ENCODE measurements around the gene INTS11. TPM values are rescaled to one million over a fixed set of nuclear protein-coding genes. Genes with fewer than 3 reads are reported as not detected.
"Not testable (repeated sequence)": the region's sequence is repeated elsewhere in the genome, so short reads cannot be mapped to it uniquely, and the experiment has no call there.

The INTS11 gene
- total RNA-seq, 1 donor from 2014 or later, result 151 TPM

GRCh38 chr1:1318777-1319645 is 5.4 kb downstream of the INTS11 start:
- no peak overlapping the region for H3K4me3 Mint-ChIP-seq
- ChIA-PET POLR2A (no interaction called here), CTCF (no interaction called here)

GRCh38 chr1:1318131-1318652 is 6.3 kb downstream of the INTS11 start:
- H3K27me3 Mint-ChIP-seq, result no peaks in the 10 kb centered on the region
- no peak overlapping the region for H3K27ac Mint-ChIP-seq
- intact Hi-C loops (cut with micrococcal nuclease), result no loop called here
- no peak overlapping the region for H3K4me3 Mint-ChIP-seq
- POLR2A ChIA-PET, result no interaction called here
- CTCF ChIA-PET, result no interaction called here
- ATAC-seq (ENCODE audit: low read depth), result no peak
- no peak for TF ChIP-seq CTCF (IDR thresholded peaks at IDR 0.05)
- peaks cover 15% of the 10 kb centered on the region for H3K4me1 Mint-ChIP-seq
- H3K36me3 Mint-ChIP-seq (ENCODE audit: low read depth), result peaks cover 45% of the 10 kb centered on the region
- H3K9me3 Mint-ChIP-seq, result no peaks in the 10 kb centered on the region
- no peak for DNase-seq

More at GRCh38 chr1:1318777-1319645, 5.4 kb downstream of the INTS11 start:
- H3K4me1 Mint-ChIP-seq, result peaks cover 20% of the 10 kb centered on the region
- DNase-seq (no peak), ATAC-seq (ENCODE audit: low read depth) (no peak)
- no peaks in the 10 kb centered on the region for H3K9me3 Mint-ChIP-seq
- peaks cover 40% of the 10 kb centered on the region for H3K36me3 Mint-ChIP-seq (ENCODE audit: low read depth)
- H3K27ac Mint-ChIP-seq, result no peak overlapping the region
- no peak for TF ChIP-seq CTCF (IDR thresholded peaks at IDR 0.05)
- intact Hi-C loops (cut with micrococcal nuclease), result no loop called here
- H3K27me3 Mint-ChIP-seq, result no peaks in the 10 kb centered on the region

- POLR2A ChIA-PET, result interaction anchor here (0.7 kb wide), 1 partner anchor 311 kb away, joined by 4 read pairs; no protein-coding TSS in a partner anchor
- CTCF ChIA-PET, result no interaction called here
- no peak for TF ChIP-seq CTCF (IDR thresholded peaks at IDR 0.05)
These were observed 7.0 kb downstream of the INTS11 start for GRCh38 chr1:1317420-1317819.

GRCh38 chr1:1316199-1316598 is 8.3 kb downstream of the INTS11 start:
- intact Hi-C loops (cut with micrococcal nuclease); H3K4me1 Mint-ChIP-seq; POLR2A ChIA-PET; H3K27ac Mint-ChIP-seq; DNase-seq; CTCF ChIA-PET; H3K27me3 Mint-ChIP-seq; H3K4me3 Mint-ChIP-seq; ATAC-seq (ENCODE audit: low read depth); H3K9me3 Mint-ChIP-seq: not testable (repeated sequence)
- H3K36me3 Mint-ChIP-seq (ENCODE audit: low read depth), result peaks cover 53% of the 10 kb centered on the region

More at GRCh38 chr1:1317420-1317819, 7.0 kb downstream of the INTS11 start:
- peaks cover 10% of the 10 kb centered on the region for H3K4me1 Mint-ChIP-seq
- no peak overlapping the region for H3K27ac Mint-ChIP-seq
- no peak overlapping the region for H3K4me3 Mint-ChIP-seq
- peaks cover 51% of the 10 kb centered on the region for H3K36me3 Mint-ChIP-seq (ENCODE audit: low read depth)
- DNase-seq (no peak), ATAC-seq (ENCODE audit: low read depth) (no peak)
- no peaks in the 10 kb centered on the region for H3K9me3 Mint-ChIP-seq
- intact Hi-C loops (cut with micrococcal nuclease), result no loop called here
- H3K27me3 Mint-ChIP-seq, result no peaks in the 10 kb centered on the region

- no peaks in the 10 kb centered on the region for H3K9me3 Mint-ChIP-seq
- CTCF ChIA-PET, result no interaction called here
- no peaks in the 10 kb centered on the region for H3K4me1 Mint-ChIP-seq
- no peak for TF ChIP-seq CTCF (IDR thresholded peaks at IDR 0.05)
- H3K36me3 Mint-ChIP-seq (ENCODE audit: low read depth), result peaks cover 56% of the 10 kb centered on the region
- no peak overlapping the region for H3K27ac Mint-ChIP-seq
- POLR2A ChIA-PET, result no interaction called here
- no peak overlapping the region for H3K4me3 Mint-ChIP-seq
- H3K27me3 Mint-ChIP-seq, result no peaks in the 10 kb centered on the region
- intact Hi-C loops (cut with micrococcal nuclease), result no loop called here
- no peak for ATAC-seq (ENCODE audit: low read depth)
- no peak for DNase-seq
These were observed 9.0 kb downstream of the INTS11 start for GRCh38 chr1:1315435-1315954.
